Left forelimb (tissue), 1 donor: ENCODE results near the gene ATP8A1.
"Not testable (repeated sequence)": the region's sequence is repeated elsewhere in the genome, so short reads cannot be mapped to it uniquely, and the experiment has no call there.

Experiments
- DNase-seq: peaks from one replicate; pipeline ENCODE4 v3.0.0-alpha.2; 2018; ENCODE audit warnings: low spot score

ATP8A1 gene

DNA sequence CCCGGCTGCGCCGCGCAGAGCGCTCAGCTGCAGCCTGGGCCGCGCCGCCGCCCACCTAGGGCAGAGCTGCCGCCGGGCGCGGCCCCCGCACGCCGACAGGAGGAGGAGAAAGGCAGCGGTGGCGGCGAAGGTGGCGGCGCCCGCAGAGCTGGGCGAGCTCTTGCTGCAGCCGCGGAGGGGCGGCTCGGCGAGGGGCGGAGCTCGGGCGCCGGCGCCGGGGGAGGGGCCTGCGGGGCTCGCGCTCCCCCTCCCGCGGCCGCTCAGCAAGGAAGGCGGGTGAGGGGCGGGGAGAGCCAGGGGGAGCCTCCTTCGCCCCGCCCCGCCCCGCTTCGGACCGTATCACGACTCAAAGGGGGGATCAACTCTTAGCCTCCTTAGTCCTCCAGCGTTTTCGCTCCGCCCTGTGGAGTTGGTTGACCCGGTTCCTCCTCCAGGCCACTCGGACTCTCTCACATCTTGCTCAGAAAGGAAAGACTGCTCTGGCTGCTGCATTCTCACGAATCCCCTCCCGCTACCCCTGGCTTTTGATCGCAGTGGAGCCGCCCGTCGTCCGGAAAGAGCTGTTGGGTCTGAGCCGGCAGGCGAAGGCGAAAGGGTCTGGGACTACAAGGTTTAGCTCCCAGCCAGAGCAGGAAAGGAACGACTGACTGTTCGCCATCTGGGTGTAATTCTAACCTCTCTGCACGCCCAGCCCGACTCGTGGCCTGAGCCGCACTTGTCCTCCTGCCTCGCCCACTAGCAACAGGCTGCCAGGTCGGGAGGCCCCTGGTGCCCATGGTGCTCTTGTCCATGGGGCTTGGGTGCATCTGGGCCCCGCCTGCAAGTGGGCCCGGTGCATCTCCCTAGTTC is at the start of gene ATP8A1:
TSS of gene ATP8A1 (minus strand) at position 162 of the 849 bp plus-strand sequence. CDS start 232 bp downstream, outside the sequence.
- DNase-seq = peak; percentile 92

DNA sequence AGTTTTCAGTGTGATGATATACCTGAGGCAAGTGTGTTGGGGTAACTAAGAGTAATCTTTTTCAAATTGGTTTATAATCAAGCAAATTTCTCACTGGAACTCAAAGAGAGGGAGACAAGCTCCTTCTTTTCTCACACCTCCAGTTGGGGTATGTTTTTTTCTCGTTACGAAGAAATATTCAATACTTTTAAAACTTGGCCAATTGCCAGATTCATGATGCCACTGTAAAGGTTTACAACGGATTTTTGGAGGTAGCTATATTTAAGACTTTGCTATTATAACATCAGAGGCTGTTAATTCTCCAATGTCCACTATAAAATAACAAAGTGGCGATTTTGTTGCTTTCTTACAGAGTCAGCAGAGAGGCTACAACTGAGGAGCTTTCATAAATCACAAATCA is 49.2 kb upstream of the ATP8A1 start:
- DNase-seq = no peak

DNA sequence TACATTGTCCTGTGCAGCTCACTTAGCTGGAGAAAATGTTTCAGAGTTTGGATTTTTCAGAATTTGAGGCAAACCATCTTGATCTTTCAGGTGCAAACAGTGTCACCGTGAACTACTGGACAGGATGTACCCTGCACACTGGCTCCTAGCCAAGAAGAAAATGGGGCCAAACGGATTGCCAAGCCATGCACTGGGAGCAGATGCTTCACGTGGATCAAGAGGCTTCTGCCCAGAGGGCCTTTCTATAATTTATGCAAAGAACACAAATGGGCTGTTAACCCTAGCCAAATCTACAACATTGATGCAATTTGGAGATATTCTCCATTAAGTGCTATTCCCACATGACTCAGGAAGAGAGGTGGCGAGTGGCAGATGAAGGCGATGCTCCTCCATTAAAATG is 46.9 kb upstream of the ATP8A1 start:
- no peak for DNase-seq

DNA sequence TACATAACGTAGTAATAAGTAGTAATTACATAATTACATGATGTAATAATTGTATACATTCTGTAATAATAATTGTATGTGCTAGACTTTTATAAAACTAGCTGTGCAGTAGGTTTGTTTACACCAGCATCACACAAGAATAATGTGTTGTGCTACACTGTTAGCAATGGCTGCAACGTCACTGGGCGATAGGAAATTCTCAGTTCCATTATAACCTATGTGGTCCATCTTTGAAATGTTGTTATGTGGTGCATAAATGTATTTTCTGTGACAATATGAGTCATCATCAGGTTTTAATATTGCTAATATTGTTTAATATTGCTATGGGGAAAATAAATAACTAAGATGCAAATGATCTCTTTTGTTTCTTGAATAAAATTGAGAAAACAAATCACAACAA is 46.0 kb upstream of the ATP8A1 start:
- DNase-seq = no peak

DNA sequence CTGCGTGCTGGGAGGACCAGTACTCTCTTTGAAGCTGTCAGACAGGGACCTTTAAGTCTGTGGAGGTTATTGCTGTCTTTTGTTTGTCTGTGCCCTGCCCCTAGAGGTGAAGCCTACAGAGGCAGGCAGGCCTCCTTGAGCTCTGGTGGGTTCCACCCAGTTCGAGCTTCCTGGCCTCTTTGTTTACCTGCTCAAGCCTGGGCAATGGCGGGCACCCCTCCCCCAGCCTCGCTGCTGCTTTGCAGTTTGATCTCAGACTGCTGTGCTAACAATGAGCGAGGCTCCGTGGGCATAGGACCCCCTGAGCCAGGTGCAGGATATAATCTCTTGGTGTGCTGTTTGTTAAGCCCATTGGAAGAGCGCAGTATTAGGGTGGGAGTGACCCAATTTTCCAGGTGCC is 44.9 kb upstream of the ATP8A1 start:
- not testable (repeated sequence) for DNase-seq

DNA sequence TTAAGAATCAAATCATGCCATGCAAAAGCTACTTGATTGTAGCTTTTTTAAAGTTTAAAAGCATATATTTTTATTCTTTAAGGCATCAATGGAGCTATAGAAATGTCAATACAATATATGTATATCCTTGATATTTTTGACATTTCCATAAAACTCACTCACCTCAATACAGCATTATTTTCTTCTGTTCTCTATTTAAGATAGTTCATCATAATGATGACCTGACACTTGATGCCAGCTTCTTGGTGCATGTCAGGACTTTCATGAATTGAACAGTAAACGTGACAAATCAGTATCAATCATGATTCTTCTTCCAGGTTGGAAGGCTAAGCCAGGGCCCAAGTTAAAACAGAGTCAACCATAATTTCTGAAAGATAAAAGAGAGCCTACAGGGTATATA is 33.6 kb upstream of the ATP8A1 start:
- DNase-seq = no peak

DNA sequence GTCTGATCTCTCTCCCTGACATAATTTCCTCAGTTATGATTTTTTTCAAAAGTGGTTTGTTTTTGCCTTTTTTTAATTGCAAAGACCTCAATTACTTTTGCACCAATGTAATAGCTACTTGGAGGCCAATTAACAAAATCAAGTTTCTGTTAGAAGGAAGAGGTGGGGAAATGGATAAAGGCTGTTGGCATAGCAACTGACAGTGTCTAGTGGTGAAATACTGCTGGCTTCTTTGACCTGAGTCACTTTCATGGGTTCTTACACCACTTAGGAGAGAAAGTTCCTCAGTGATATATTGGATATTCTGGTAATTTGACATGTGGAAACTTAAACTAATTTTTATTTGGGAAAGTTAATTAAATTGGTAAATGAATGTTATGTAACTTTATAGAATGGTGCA is 26.5 kb upstream of the ATP8A1 start:
- no peak for DNase-seq

DNA sequence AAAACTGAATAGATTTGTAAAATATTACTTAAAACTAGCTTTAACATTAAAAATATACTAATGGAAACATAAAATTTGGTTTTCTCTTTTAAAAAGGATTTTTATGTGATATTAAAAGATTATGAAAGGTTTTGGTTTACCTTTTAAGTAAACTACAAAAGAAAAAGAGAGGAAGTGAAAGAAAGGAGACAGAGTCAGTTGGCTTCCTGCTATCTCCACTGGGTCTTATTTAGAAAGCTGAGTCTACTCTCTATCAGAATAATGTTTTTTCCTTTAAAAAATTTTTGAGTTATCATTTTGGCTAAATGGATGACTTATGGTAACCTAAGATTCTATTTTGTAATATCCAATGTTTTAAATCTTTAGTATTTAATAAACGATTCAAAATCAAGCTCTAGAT is 21.6 kb upstream of the ATP8A1 start:
- no peak for DNase-seq

DNA sequence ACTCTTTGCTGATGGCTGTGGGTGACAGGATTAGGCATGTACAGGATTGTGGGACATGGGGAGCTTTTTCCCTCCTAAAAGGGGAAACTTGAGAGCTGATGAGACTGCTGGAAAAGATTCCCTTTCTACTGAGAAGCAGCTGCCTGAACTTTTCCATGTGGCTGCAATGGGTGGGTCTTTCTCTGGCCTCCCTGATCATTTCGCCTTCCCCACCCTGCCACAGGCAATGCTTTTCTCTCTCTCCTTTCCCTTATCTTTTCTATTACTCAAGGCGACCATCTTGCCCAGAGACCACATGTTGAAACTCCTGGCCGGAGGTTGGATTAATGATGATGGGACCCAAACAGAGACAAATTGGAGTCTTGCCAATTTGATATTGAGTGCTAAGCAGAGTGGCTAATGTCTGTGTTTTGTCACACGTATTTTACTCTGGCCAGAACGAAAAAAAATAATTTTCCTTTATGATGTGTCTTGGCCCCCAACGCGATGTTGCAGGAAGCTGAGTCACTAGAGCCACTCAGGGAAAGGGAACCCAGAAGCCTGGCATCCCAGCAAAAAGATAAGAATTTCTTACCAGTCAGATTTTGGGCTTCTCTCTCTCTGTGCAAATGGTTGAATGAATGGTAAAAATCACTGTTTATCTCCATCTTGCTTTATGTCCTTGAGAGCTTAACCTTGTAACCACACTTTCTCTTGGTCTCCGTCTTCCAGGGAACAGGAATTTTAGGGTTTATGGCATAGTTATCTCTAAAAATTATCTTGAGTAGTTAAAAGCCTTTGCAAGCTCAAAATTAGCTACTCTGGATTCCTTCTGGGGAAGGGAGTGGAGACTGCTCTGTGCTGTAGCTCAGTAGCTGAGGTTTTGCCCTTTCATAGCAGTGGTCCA is 19.4 kb upstream of the ATP8A1 start:
- no peak for DNase-seq

DNA sequence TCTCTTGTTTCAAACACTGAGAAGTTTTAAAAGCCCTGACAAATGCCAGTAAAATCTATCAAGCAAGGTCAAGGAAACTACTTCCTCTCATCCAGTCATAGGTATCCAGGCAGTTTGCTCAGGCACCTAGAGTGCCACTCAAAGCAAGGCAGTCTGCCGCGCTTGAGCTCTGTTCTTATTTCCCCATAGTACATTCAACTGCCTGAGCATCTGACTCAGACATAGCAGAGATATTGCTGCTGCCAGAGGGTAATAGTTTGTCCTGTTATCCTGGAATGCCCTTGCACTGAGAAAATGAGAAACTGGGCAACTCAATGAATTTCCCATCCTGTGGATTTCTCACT is 16.1 kb upstream of the ATP8A1 start:
- DNase-seq = no peak

DNA sequence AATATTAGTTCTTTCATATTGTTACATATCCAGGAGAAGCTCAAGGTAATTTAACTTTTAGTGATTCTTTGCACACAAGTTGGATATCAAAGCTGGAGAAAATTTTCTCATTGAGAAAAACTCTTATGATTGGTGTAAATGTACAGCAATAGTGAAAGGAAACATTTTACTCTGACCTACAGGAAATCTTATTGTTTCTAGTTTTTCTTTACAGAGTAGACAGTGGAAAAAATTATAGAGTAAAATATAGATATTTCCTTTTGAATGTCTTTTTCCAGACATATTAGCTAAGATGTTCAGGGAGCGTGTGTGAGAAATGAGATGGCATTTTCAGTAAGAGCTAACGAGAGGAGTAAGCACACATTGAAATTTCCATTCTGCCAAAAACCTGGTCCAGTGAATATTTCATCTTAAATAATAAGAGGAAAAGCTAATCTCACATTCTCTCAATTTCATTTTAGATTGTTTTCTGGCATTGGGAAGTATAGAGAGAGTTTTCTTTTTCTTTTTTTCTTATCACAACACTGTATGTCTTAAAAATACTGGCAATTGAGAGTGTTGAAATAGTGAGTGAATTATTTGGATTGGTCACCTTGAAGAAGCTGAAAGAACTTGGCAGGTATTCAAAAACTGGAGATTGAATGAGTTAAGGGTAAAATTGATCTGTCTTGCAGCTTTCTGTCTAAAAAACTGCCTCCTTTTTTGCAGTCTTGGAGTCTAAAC is 15.6 kb upstream of the ATP8A1 start:
- DNase-seq = no peak

DNA sequence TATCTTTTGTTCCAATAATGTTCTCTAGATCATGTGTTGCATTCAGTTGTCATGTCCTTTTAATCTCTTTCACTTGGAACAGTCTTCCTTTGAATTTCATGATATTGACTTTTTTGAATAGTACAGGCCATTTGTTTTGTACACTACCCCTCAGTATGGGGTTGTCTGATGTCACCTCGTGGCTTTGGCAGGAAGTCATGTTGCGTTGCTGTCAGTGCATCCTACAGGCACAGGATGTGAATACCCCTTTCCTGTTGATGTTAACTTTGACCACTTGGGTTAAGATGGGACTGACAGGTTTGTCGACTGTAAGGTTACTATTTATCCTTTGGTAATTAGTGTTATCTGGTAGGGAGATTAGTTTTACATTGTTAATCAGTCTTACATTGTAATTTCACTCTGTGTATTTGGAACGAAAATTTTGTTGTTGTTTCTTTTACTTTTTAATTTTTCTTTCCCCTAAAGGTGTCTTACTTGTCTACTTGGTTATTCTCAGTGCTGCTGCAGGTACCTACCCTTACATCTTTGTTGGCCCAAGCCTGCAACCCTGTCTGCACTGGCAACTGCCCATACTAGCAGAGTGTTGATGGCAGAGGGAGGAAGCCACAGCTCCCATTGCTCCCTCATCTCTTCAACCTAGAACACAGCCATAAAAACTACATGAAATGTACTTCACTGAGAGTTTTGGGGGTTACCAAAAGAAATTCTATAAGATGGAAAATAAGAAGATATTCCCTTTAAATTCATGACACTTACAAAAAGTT is 14.7 kb upstream of the ATP8A1 start:
- DNase-seq = no peak

DNA sequence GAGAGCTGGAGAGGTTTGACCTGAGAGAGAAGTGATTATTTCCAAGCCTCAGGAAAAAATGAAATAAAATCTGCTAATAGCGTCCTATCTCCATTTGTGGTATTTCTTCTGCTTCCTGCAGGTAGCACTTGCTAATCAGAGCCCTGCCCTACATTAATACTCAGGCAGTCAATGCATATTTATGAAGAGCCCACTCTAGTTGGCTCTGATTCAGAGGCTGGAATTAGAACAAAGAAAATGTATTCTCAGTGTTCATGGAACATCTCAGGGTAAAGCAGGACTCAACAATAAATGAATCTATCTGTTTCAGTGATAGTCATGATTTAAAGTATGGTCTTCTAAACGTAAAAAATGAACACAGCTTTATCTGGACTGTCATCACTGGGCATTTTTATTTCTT is 1.4 kb upstream of the ATP8A1 start:
- no peak for DNase-seq

DNA sequence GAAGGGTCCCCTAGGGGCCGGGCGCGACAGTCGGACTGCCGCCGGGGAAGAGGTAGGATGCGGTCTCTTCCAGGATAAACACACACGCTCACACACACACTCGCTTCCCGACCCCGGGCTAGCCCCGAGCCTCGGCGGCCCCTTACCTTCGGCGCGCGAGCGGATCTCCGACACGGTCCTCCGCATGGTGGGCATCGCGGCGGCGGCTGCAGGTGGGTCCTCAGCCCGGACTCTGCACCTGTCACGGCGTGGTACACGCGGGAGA is 294 bp downstream of the ATP8A1 start:
- no peak for DNase-seq

DNA sequence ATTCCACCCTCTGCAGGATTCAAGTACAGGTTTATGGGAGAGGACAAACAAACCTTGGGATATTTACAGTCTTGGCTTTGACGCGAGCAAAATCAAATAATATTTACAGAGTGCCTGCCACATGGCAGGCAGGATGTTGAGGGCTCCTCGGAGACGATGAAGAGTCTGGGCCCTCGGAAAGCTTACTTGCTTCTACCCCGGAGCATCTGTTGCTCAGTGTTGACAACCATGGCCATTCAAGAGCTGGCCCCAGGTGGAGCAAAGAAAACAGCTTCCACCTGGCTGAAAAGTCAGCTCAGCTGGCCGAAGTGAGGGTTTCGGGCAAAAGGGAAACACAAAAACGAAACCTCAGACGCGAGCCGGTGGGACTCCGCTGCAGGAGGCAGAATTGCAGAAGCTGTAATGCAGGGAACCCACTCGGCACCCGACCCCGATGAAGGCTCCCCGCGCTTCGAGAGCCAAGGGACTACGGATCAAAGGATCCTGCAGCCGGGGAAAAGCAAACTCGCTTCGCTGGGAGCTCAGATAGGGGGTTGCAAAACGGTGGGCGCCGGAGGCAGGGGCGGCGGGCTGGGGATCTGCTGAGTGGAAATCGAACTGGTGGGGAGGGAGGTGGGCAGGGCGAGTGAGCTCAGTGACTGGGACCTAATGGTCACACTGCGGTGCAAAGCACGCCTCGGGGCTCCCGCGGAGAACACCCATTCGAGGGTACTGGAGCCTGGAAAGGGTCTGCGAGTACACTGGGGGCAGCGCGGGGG is 805 bp downstream of the ATP8A1 start:
- peak; percentile 70 for DNase-seq

DNA sequence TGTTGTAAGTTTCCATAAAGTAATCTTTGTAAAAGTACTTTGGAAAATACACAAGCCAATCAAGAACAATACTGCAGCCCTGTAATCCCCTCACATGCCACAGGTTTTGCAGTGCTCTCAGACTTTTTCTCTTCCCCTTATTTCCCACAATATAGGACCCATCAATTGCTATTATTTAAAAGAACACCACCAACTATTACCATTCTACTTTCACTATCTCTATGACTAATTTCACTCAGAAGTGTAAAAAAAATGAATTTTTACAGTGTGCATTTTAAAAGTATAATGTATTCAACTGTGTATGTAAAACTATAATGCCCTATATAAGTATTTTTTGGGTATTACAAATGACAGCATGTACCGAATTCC is 1.7 kb downstream of the ATP8A1 start:
- DNase-seq = no peak

DNA sequence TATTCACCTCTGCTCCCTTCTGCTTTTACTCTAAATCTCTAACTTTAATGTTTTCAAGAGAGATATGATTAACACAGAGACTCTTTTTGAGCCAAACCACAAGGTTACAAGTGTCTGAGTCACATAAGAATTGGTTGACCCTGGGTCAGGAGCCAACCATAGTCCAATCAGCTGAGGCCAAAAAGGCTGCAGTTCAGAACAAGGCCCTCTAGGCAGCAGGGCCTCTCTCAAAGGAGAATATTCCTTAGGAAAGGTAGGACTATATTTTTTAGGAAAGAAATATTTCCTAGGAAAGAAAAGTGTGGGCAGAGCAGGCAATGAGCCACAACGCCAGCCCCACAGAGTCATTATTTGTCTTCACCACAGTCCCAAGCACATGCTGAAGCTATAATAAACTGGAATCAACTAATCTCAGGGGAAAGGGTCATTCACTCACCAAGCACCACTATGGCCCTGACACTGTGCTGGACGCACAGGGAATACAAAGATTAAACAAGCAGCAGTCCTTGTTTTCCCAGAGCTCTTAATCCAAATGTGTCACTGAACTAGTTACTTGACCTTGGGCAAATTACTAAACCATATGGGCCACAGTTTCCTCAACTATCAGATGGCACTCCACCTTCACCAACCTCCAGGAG is 2.2 kb downstream of the ATP8A1 start:
- DNase-seq = no peak

DNA sequence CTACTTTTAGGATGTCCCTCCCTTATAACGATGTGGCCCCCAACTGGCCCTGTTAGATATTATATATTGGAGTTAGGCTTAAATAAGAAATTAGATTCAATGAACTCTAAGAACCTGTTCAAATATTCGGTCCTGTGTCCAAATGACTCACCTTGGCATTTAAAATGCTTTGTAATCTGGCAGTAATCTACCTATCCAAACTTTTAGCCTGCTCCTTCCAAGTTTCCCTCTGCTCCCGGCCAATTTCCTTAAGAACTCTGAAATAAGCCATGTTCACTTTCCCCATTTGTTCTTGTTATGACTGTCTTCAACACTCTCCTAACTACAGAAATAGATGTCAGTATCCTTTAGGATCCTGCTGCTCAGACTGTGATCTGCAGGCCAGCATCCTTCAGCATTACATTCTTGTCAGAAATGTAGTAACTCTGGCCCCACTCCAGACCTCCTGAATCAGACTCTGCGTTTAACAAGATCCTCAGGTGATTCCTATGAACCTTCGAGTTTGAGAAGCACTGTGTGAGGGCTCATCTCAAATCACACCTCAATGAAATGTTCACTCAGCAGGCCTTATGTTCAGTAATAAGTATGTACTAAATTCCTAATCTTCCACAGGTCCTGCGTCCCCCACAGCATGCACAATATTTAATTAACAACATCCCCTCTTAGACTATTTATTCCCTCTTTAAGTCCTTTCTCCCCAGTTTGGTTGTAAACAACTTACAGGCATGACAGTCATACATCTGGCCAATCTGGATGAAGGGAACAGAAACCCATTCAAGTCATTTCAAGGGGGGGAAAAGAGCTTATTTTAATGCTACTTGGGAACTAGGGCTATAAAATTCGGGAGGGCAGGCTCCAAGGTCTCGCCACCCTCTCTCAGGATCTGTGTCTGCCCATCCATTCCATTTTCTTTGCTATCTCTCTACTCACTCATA is 3.0 kb downstream of the ATP8A1 start:
- no peak for DNase-seq

DNA sequence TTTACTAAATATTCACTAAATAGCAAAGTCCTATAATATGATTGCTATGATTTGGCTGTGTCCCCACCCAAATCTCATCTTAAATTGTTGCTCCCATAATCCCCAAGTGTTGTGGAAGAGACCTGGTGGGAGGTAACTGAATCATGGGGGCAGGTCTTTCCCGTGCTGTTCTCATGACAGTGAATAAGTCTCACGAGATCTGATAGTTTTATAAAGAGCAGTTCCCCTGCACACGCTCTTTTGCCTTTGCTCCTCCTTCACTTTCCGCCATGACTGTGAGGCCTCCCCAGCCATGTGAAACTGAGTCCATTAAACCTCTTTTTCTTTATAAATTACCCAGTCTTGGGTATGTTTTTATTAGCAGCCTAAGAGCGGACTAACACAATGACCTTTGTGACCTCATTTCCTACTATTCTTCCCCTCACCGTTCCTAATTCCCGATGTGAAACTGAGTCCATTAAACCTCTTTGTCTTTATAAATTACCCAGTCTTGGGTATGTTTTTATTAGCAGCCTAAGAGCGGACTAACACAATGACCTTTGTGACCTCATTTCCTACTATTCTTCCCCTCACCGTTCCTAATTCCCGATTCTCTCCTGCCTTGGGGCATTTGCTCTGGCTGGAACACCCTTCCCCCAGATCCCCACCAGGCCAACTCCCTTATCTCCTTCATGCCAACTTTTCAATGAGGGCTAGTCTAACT is 4.2 kb downstream of the ATP8A1 start:
- not testable (repeated sequence) for DNase-seq
